ENCODE data around the gene PSME2.

Gene PSME2

DNA sequence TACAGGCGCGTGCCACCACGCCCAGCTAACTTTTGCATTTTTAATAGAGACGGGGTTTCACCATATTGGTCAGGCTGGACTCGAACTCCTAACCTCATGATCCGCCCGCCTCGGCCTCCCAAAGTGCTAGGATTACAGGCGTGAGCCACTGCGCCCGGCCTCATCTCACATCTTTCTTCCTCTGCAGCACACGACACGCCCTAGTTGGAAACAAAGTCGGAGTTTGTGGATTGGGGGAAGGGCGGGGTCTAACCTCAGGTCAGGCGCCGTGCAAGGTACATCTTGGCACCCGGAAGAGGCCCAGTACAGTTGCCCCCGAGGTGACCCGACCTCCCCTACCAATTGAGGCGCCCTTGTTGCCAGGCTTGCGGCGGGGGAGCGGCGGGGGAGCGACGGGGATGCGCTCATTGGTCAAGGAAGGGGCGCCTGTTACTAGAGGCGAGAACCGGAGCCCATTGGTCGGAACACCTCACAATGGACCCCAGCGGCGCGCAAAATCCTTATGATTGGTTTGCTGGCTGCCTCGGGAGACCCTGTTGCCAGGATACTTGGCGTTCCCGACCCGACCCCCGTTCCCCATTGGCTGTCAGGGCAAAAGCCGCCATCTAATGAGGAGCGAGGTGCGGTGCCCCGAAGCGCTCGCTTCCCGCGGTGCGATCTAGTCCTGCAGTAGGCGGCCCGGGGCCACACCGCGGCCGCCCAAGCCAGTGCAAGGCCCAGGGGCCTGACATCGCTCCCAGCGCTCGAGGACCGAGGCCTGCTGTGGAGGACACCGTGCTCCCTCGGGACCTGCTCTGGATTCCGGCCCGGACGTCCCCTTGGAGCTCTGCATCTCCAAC lies 25.2 kb upstream of the PSME2 start, which contains the start of gene REC8:
Gene REC8, plus strand, starts transcription at position 659 of the 839 bp plus-strand sequence. CDS start 473 bp downstream, outside the sequence.
- TF ChIP-seq, protein P1, sequence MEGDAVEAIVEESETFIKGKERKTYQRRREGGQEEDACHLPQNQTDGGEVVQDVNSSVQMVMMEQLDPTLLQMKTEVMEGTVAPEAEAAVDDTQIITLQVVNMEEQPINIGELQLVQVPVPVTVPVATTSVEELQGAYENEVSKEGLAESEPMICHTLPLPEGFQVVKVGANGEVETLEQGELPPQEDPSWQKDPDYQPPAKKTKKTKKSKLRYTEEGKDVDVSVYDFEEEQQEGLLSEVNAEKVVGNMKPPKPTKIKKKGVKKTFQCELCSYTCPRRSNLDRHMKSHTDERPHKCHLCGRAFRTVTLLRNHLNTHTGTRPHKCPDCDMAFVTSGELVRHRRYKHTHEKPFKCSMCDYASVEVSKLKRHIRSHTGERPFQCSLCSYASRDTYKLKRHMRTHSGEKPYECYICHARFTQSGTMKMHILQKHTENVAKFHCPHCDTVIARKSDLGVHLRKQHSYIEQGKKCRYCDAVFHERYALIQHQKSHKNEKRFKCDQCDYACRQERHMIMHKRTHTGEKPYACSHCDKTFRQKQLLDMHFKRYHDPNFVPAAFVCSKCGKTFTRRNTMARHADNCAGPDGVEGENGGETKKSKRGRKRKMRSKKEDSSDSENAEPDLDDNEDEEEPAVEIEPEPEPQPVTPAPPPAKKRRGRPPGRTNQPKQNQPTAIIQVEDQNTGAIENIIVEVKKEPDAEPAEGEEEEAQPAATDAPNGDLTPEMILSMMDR (conservative IDR thresholded peaks at IDR 0.05; ENCODE audit: low read length): no peak
- no peak within 1 kb of the TSS for H3K4me3 ChIP-seq (ENCODE audit: low read length)
- DNase-seq (ENCODE audit: low read depth): no peak

DNA sequence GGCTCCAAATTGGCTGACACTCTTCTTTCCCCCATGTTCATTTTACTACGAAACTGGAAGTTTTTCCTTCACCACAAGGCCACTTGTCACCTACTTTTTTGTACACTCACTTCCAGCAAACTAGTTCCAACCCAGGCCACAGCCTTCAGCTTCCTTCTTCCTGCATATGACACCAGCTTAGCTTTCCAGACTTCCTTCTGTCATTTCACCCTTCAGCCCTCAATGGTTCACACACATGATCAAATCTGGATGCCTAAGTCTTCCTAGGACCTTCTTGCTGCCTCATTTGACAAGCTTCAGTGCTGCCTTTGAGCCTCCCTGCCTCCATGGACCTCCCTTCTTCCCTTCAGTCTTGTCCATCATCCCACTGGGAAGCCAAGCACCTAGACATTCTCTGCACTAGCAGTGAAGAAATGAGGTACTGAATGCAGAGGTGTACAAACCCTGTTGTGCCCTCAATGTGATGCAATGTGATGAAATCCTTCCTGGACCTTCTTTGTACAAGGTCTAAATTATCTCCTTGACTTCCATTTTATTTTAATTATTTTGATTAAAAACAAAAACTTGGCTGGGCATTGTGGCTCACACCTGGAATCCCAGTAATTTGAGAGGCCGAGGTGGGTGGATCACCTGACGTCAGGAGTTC lies 21.2 kb upstream of the PSME2 start:
- no peak for DNase-seq (ENCODE audit: low read depth)
- H3K4me3 ChIP-seq (ENCODE audit: low read length): no peak overlapping the region
- TF ChIP-seq, protein P1 (conservative IDR thresholded peaks at IDR 0.05; ENCODE audit: low read length): no peak

DNA sequence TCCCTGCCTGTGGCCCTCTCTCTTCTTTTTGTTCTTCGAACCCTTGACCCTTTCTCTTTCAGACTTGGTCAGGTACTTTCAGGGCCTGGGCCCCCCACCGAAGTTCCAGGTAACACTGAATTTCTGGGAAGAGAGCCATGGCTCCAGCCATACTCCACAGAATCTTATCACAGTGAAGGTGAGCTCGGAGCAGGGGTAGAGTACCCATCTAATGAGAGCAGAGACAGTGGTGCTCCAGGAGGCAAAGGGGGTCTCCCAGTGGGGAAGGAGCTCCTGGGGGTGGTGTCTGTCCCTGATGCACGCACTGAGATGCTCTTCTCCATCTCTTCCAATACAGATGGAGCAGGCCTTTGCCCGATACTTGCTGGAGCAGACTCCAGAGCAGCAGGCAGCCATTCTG lies 19.4 kb upstream of the PSME2 start:
- H3K4me3 ChIP-seq (ENCODE audit: low read length): no peak overlapping the region
- TF ChIP-seq, protein P1 (conservative IDR thresholded peaks at IDR 0.05; ENCODE audit: low read length): no peak
- no peak for DNase-seq (ENCODE audit: low read depth)

DNA sequence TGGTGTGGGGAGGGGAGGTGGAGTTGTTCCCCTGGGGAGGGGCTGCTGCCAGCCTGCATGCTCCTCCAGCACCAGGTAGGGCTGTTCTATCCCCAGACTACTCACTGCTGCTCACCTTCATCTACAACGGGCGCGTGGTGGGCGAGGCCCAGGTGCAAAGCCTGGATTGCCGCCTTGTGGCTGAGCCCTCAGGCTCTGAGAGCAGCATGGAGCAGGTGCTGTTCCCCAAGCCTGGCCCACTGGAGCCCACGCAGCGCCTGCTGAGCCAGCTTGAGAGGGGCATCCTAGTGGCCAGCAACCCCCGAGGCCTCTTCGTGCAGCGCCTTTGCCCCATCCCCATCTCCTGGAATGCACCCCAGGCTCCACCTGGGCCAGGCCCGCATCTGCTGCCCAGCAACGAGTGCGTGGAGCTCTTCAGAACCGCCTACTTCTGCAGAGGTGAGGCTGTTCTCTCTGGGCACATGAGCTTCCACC lies 18.1 kb upstream of the PSME2 start:
- no peak overlapping the region for H3K4me3 ChIP-seq (ENCODE audit: low read length)
- TF ChIP-seq, protein P1 (conservative IDR thresholded peaks at IDR 0.05; ENCODE audit: low read length): no peak
- no peak for DNase-seq (ENCODE audit: low read depth)

DNA sequence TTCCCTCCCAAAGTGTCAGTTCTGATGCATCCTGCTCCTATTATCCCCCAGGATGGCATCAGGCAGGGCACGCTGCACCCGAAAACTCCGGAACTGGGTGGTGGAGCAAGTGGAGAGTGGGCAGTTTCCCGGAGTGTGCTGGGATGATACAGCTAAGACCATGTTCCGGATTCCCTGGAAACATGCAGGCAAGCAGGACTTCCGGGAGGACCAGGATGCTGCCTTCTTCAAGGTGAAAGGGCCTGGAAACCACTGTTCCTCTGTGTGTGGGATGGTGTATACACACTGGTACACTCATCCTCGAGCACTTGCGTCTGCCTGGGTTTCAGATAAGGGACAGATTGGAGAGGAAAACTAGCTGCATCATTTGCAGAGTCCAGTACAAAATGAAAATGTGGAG lies 15.7 kb upstream of the PSME2 start:
- peak; percentile 26 for DNase-seq (ENCODE audit: low read depth)
- peak overlapping the region; percentile 98 for H3K4me3 ChIP-seq (ENCODE audit: low read length)
- TF ChIP-seq, protein P1 (conservative IDR thresholded peaks at IDR 0.05; ENCODE audit: low read length): no peak

DNA sequence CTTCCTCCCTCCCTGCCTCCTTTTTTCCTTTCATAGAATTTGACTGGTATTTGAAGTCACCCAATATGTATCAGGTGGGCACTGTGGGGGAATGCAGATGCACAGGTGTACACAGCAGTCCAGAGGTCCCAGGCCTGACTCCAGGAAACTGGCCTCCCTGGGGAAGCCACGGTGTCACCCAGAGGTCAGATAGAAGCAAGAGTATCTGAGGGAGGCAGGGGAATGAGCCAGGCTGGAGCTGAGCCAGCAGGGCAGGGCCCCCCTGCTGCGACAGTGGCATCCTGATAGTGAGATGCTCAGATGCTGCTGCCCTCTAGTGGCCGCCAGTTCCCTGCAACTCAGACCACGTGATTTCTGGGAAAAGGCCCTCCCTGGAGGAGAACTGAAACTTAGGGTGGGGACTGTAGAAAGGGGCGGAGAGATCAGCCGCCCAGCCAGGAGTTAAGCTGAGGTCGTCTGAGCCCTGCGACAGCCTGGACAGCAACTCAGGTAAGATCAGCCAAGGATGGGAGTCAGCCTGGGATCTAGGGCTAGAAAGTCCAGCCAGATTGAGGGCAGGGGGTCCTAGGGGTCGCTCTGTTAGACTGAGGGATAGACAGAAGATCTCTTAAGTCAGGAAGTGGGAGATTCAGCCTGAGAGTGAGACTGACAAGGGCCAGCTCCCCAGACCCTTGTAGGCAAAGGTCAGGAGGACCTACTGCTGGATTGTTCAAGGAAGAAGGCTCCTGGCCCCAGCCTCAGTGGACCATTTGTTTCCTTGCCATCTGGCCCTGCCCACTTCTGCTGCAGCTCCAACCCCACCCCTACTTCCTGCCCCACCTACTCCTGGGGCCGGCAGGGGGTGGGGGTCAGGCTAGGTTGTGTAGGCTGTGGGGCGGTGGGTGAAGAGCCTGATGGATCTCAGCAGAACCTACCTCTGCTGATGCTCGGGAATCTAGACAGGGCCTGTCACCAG lies 14.7 kb upstream of the PSME2 start, which contains the start of gene IRF9:
Gene IRF9, plus strand, starts transcription at position 416 of the 955 bp plus-strand sequence. CDS start 880 bp downstream, outside the sequence.
- H3K4me3 ChIP-seq (ENCODE audit: low read length): peak within 1 kb of the TSS; percentile 98
- peak; percentile 92 for DNase-seq (ENCODE audit: low read depth)
- TF ChIP-seq, protein P1 (conservative IDR thresholded peaks at IDR 0.05; ENCODE audit: low read length): peak; percentile 89

Measured in AG10803 (cell line).